ENCODE data around the gene GARRE1. TPM values are rescaled to one million over a fixed set of nuclear protein-coding genes. Genes with fewer than 3 reads are reported as not detected.
"Not testable (repeated sequence)": the region's sequence is repeated elsewhere in the genome, so short reads cannot be mapped to it uniquely, and the experiment has no call there.

The GARRE1 gene
- total and polyA plus RNA-seq, 2 experiments from 2014 or later: 16.0 to 20.0 TPM

GRCh38 chr19:34215666-34216038, 38.7 kb upstream of the GARRE1 start:
- Mint-ChIP-seq H3K9me3 (no peaks in the 10 kb centered on the region), H3K4me1 (no peaks in the 10 kb centered on the region), H3K36me3 (ENCODE audit: low read depth) (peaks cover 65% of the 10 kb centered on the region), H3K27me3 (ENCODE audit: insufficient read depth, low read depth, poor library complexity) (no peaks in the 10 kb centered on the region), H3K27ac (no peak overlapping the region), H3K4me3 (no peak overlapping the region)
- no peak overlapping the region for H3K4me3 ChIP-seq
- H3K36me3 ChIP-seq (ENCODE audit: insufficient read depth): peaks cover 48% of the 10 kb centered on the region
- H3K27me3 ChIP-seq (ENCODE audit: insufficient read depth): no peaks in the 10 kb centered on the region
- no peak for TF ChIP-seq STAT1 (IDR thresholded peaks at IDR 0.05; ENCODE audit: unreplicated experiment)
- TF ChIP-seq ZNF331 (CRISPR knock-in tag; IDR thresholded peaks at IDR 0.05; ENCODE audit: low read depth): no peak
- TF ChIP-seq ETS1 (IDR thresholded peaks at IDR 0.05): no peak
- no peak for TF ChIP-seq JUNB (IDR thresholded peaks at IDR 0.05; ENCODE audit: unreplicated experiment)
- TF ChIP-seq NANOG (IDR thresholded peaks at IDR 0.05; ENCODE audit: borderline replicate concordance): no peak
- no peak for TF ChIP-seq EZH2phosphoT487 (IDR thresholded peaks at IDR 0.05; ENCODE audit: unreplicated experiment)
- no peak for TF ChIP-seq POLR2AphosphoS5 (IDR thresholded peaks at IDR 0.05; ENCODE audit: low read depth)
- TF ChIP-seq CREB1 (CRISPR knock-in tag; IDR thresholded peaks at IDR 0.05; ENCODE audit: low read depth): no peak
- H3K79me2 ChIP-seq (replicated peaks; ENCODE audit: insufficient read depth): peaks cover 11% of the 10 kb centered on the region; the same call in 1 of the 2 replicates
- no peak overlapping the region for H2AFZ ChIP-seq
- peaks cover 15% of the 10 kb centered on the region for H4K20me1 ChIP-seq (replicated peaks; ENCODE audit: insufficient read depth)
- H3K4me2 ChIP-seq: no peak overlapping the region
- no peak overlapping the region for H3K27ac ChIP-seq (ENCODE audit: low read depth)
- no peaks in the 10 kb centered on the region for H3K9me2 ChIP-seq (ENCODE audit: insufficient read depth)
- ATAC-seq: no peak
- no peak for DNase-seq (ENCODE audit: low spot score)
- peaks cover 12% of the 10 kb centered on the region for H3F3A ChIP-seq (replicated peaks; ENCODE audit: low read depth)
- no peaks in the 10 kb centered on the region for H3K4me1 ChIP-seq (ENCODE audit: insufficient read depth)

GRCh38 chr19:34216745-34217219, 37.6 kb upstream of the GARRE1 start:
- H3K27ac ChIP-seq (ENCODE audit: low read depth): 0 out of 2 replicates have a peak overlapping the region, but pooled peaks have one; percentile 61
- not testable (repeated sequence) for DNase-seq (ENCODE audit: low spot score); H3K27me3 ChIP-seq (ENCODE audit: insufficient read depth); H3K9me2 ChIP-seq (ENCODE audit: insufficient read depth); H3K4me1 ChIP-seq (ENCODE audit: insufficient read depth); H3K4me3 Mint-ChIP-seq; ATAC-seq; H3K4me1 Mint-ChIP-seq; H3K27me3 Mint-ChIP-seq (ENCODE audit: insufficient read depth, low read depth, poor library complexity); H3K4me3 ChIP-seq; H3K9me3 Mint-ChIP-seq; H2AFZ ChIP-seq; H3K4me2 ChIP-seq; H3K27ac Mint-ChIP-seq
- peaks cover 11% of the 10 kb centered on the region; the same call in 1 of the 2 replicates for H3K79me2 ChIP-seq (replicated peaks; ENCODE audit: insufficient read depth)
- H3K36me3 Mint-ChIP-seq (ENCODE audit: low read depth): peaks cover 67% of the 10 kb centered on the region
- H3F3A ChIP-seq (replicated peaks; ENCODE audit: low read depth): peaks cover 12% of the 10 kb centered on the region
- peaks cover 49% of the 10 kb centered on the region for H3K36me3 ChIP-seq (ENCODE audit: insufficient read depth)
- H4K20me1 ChIP-seq (replicated peaks; ENCODE audit: insufficient read depth): peaks cover 15% of the 10 kb centered on the region

- ATAC-seq: no peak
- Histone ChIP-seq H3K4me2 (no peak overlapping the region), H3K79me2 (replicated peaks; ENCODE audit: insufficient read depth) (peaks cover 11% of the 10 kb centered on the region; the same call in 1 of the 2 replicates), H3K9me2 (ENCODE audit: insufficient read depth) (no peaks in the 10 kb centered on the region), H3K27me3 (ENCODE audit: insufficient read depth) (no peaks in the 10 kb centered on the region), H3K4me3 (no peak overlapping the region), H2AFZ (no peak overlapping the region), H3K36me3 (ENCODE audit: insufficient read depth) (peaks cover 54% of the 10 kb centered on the region), H4K20me1 (replicated peaks; ENCODE audit: insufficient read depth) (peaks cover 15% of the 10 kb centered on the region), H3F3A (replicated peaks; ENCODE audit: low read depth) (peaks cover 12% of the 10 kb centered on the region), H3K27ac (ENCODE audit: low read depth) (peak overlapping the region; percentile 10; the same call in 1 of the 2 replicates), H3K4me1 (ENCODE audit: insufficient read depth) (no peaks in the 10 kb centered on the region)
- no peaks in the 10 kb centered on the region for H3K27me3 Mint-ChIP-seq (ENCODE audit: insufficient read depth, low read depth, poor library complexity)
- no peak overlapping the region for H3K4me3 Mint-ChIP-seq
- H3K4me1 Mint-ChIP-seq: peaks cover under 1% of the 10 kb centered on the region; the same call in 2 of the 3 replicates
- DNase-seq (ENCODE audit: low spot score): no peak
- no peaks in the 10 kb centered on the region for H3K9me3 Mint-ChIP-seq
- H3K27ac Mint-ChIP-seq: peak overlapping the region; percentile 37; the same call in 1 of the 2 replicates
- peaks cover 74% of the 10 kb centered on the region for H3K36me3 Mint-ChIP-seq (ENCODE audit: low read depth)
- no peak for TF ChIP-seq STAT1 (IDR thresholded peaks at IDR 0.05; ENCODE audit: unreplicated experiment)
- no peak for TF ChIP-seq ZNF462 (CRISPR knock-in tag; IDR thresholded peaks at IDR 0.05)
Observed at GRCh38 chr19:34217952-34218817, 36.2 kb upstream of the GARRE1 start.

Data from GM23338 (cell line).